Skin epidermis (tissue), 12 donors: ENCODE data around the gene TMCO1.
A peak's percentile ranks its signal among the peaks of the same experiment; 100 is the strongest.
"Not testable (repeated sequence)": the region's sequence is repeated elsewhere in the genome, so short reads cannot be mapped to it uniquely, and the experiment has no call there.

ENCODE experiments used
- H3K27ac ChIP-seq, 21 experiments: fragments of 200-600 bp; sonication (generic) in 11 of 21; one replicate each; pipeline ENCODE4 v1.5.0; 2020; ENCODE audit warnings: mild to moderate bottlenecking in 3 of 21, inconsistent platforms in 2 of 21, moderate library complexity in 2 of 21
- H3K4me3 ChIP-seq, 7 experiments: fragments of 200-600 bp; sonication (generic) in 2 of 7; one replicate each; pipeline ENCODE4 v1.5.0; 2020; ENCODE audit warnings: inconsistent platforms in 2 of 7, mild to moderate bottlenecking in 2 of 7, moderate library complexity in 1 of 7

The TMCO1 gene, protein sequence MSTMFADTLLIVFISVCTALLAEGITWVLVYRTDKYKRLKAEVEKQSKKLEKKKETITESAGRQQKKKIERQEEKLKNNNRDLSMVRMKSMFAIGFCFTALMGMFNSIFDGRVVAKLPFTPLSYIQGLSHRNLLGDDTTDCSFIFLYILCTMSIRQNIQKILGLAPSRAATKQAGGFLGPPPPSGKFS

DNA sequence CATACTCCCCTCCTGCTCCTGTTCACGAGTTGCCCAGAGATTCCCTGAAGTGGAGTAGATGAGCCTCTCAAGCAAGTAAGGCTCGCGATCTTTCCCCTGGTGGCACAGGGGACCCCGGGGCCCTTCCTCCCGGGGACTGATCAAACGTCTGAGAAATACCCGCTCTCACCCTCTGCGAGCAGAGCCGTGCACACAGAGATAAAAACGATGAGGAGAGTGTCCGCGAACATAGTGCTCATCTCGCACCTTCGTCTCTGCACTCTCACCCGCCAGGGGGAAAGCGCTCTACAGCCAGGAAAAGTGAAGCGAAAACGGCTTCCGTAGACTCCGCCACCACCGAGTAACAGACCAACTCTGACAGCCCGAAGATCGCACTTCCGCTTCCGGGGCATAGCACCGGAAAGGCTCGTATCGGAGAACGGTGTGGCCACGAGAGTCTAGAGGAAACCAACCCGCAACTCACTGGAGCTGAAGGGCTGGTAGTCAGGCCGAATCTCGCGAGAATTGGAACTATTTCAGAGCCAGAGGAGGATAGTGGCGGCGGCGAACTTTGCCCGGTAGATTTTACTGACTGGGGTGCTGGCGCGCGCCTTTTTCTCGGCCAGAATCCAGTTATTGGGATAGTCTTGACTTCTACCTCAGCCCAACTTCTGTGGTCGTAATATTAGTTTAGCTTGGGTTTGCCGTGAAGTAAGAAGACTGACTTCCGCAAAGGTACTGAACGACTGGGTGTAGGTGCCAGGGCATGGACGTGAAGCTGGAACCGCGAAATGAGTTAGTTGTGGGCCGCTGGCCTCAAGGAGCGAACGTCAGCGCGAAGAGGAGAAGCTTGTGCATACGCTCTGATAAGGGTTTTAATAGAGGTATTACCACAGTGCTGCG, at the start of gene TMCO1:
Gene TMCO1, minus strand, starts transcription at position 356 of the 882 bp plus-strand sequence. Its CDS starts 117 bp downstream, at position 239.
- H3K4me3 ChIP-seq: peak within 1 kb of the TSS; percentile 45 to 87 (median 79)

DNA sequence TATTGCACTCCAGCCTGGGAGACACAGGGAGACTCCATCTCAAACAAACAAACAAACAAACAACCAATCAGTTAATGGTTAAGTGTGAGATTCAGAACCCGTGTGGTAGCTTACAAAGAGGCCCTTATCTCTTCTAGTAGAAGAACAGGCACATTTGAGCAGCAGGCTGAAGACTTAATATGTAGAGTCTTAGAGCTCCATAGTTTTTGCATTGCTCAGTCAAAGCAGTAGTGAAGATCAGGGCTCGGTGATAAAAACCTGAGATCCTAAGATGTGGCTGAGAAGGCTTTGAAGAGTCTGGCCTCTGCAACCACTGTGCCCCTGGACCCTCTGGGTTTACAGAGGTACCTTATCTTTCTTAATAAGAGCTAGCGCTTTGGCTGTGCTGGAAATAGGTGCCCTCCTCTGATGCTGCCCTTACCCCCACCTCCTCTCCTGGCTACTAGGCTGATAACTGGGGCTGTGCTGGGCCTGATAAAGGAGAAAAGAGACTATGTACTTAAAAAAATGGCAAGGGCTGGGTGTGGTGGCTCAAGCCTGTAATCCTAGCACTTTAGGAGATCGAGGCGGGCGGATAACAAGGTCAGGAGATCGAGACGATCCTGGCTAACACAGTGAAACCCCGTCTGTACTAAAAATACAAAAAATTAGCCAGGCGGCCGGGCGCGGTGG, 48.3 kb upstream of the TMCO1 start:
- no peak overlapping the region for H3K27ac ChIP-seq

More for the DNA sequence above, at the start of gene TMCO1:
- H3K27ac ChIP-seq: peak within 1 kb of the TSS; percentile 14 to 97 (median 89)

DNA sequence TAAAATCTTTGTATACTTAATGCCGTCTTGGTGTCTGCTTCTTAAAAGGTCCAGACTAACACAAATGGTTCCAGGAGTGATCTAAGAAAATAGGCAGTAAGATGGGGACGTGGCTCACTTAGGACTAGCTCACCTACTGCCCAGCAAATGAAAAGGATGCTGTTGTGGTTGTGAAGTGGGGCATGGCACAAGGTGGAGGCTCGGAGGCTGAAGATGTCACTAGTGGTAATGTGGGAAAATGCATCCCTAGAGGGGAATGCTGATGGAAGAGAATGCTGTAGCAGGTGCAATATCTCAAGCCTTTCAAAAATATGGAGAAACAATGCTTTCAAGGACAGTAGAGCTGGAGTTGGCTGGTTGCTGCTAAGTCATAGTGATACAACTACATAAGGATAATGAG, 47.5 kb upstream of the TMCO1 start:
- H3K27ac ChIP-seq: no peak overlapping the region

More for the DNA sequence above, 48.3 kb upstream of the TMCO1 start:
- H3K4me3 ChIP-seq: no peak overlapping the region

DNA sequence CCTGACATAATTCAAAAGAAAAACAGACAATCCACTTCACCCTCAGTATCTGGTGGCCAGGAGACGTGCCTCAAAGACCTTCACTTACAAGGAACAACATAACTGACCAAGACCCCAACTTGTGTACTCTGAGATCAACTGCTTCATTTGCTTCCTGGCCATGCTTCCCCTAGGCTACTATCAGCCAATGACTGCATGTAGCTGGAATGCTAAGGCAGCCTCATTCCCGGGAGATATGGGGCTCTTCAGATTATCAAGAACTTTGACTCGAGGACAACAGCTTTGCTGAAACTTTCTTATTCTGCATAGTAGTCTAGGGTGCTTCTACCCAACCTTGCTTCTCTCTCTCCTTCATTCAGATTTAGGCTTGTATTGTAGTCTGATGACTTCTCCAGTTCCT, 47.1 kb upstream of the TMCO1 start:
- Histone ChIP-seq H3K27ac (no peak overlapping the region), H3K4me3 (no peak overlapping the region)

More for the DNA sequence above, 47.5 kb upstream of the TMCO1 start:
- no peak overlapping the region for H3K4me3 ChIP-seq

DNA sequence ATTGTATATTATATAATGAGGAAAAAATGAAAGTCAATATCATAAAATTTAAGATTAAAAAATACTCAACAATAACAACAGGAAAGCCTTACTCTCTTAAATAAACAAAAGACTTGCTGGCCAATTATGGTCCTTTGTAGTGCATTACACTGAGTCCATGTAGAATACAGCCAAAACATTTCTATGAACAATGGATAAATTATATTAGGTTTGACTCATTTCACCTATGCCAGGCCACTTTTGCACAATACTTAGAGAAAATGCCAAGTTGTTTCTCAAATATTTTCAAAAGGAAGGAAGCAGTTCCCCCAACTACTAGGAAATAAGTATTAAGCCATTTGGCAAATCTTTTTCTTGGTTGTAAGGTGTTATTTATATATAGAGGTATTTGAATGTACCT, 38.9 kb upstream of the TMCO1 start:
- H3K4me3 ChIP-seq: no peak overlapping the region
- H3K27ac ChIP-seq: no peak overlapping the region

DNA sequence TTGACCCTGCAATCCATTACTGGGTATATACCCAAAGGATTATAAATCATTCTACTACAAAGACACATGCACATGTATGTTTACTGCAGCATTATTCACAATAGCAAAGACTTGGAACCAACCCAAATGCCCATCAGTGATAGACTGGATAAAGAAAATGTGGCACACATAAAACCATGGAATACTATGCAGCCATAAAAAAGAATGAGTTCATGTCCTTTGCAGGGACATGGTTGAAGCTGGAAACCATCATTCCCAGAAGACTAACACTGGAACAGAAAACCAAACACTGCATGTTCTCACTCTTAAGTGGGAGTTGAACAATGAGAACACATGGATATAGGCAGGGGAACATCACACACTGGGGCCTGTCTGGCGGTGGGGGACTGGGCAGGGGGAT, 35.8 kb upstream of the TMCO1 start:
- not testable (repeated sequence) for H3K4me3 ChIP-seq, H3K27ac ChIP-seq

DNA sequence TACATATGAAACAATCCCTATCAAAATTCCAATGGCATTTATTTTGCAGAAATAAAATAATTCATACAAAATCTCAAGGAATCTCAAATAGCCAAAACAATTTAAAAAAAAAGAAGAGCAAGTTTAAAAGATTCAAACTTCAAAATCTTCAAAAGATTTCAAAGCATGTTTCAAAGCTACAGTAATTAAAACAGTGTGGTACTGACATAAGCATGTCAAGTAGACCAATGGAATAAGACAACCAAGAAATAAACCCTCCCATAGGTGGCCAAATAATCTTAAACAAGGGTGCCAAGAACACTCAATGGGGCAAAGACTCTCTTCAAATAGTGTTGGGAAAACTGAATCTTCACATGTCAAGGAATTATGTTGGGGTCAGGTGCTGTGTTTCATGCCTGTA, 30.7 kb upstream of the TMCO1 start:
- Histone ChIP-seq H3K27ac (no peak overlapping the region), H3K4me3 (no peak overlapping the region)

DNA sequence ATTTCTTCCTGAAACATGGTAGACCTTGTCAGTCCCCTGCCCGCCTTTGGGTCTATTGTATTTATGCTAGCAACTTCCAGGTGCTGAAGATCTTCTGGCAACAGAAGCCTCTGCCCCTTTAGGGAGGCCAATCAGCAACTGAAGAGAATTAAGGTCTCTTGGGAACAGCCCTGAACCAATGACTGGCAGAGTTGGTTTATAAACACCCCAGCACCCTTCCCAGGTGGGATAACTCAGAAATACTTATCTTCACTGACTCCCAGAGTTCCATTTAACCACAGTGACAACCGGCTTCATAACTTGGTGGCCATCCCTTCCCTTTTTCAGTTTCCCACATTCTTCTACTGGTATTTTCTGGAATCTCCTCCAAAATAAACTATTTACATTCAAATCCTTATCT, 27.2 kb upstream of the TMCO1 start:
- Histone ChIP-seq H3K27ac (no peak overlapping the region), H3K4me3 (no peak overlapping the region)

DNA sequence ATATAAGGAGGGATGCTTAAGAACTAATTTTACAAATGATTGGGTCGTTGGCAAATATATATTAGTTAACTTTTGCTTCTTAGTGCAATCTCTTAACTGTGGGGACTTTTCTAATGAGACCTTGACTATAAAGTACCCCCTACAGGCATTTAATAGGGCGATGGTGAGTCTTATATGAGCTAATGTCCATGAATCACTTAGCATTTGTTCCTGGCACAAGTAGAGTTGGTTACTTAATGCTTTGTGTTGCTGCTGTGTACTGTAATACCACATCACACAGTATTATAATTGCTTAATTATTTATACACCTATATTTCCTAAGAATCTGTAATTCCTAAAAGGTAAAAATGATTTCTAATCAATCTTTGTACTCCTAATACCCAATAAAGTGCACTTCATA, 25.3 kb upstream of the TMCO1 start:
- Histone ChIP-seq H3K4me3 (no peak overlapping the region), H3K27ac (no peak overlapping the region)

DNA sequence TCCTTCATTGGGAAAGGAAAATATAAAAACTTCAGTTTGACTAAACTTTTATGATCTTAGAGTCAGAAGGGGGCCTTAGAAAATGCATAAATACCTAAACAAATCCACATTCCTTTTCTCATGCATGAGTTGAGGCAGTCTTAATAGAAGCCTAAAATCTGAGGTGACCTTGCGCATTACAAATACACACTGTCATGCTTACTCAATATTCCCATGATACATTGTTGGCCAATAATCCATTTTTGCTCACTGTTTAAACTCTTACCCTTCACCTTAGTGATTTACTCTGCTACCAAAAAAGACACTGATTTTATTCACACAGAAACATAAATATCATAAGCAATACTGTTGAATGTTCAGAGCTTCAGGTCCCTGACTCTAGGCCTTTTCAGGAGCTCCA, 19.1 kb upstream of the TMCO1 start:
- no peak overlapping the region for H3K4me3 ChIP-seq
- H3K27ac ChIP-seq: no peak overlapping the region

DNA sequence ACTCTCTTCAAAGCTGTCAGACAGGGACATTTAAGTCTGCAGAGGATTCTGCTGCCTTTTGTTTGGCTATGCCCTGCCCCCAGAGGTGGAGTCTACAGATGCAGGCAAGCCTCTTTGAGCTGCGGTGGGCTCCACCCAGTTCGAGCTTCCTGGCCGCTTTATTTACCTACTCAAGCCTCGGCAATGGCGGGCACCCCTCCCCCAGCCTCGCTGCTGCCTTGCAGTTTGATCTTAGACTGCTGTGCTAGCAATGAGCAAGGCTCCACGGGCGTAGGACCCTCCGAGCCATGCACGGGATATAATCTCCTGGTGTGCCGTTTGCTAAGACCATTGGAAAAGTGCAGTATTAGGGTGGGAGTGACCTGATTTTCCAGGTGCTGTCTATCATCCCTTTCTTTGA, 14.9 kb upstream of the TMCO1 start:
- not testable (repeated sequence) for H3K27ac ChIP-seq, H3K4me3 ChIP-seq

DNA sequence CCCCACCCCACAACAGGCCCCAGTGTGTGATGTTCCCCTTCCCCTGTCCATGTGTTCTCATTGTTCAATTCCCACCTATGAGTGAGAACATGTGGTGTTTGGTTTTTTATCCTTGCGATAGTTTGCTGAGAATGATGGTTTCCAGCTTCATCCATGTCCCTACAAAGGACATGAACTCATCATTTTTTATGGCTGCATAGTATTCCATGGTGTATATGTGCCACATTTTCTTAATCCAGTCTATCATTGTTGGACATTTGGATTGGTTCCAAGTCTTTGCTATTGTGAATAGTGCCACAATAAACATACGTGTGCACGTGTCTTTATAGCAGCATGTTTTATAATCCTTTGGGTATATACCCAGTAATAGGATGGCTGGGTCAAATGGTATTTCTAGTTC, 9.5 kb upstream of the TMCO1 start:
- not testable (repeated sequence) for H3K27ac ChIP-seq, H3K4me3 ChIP-seq

DNA sequence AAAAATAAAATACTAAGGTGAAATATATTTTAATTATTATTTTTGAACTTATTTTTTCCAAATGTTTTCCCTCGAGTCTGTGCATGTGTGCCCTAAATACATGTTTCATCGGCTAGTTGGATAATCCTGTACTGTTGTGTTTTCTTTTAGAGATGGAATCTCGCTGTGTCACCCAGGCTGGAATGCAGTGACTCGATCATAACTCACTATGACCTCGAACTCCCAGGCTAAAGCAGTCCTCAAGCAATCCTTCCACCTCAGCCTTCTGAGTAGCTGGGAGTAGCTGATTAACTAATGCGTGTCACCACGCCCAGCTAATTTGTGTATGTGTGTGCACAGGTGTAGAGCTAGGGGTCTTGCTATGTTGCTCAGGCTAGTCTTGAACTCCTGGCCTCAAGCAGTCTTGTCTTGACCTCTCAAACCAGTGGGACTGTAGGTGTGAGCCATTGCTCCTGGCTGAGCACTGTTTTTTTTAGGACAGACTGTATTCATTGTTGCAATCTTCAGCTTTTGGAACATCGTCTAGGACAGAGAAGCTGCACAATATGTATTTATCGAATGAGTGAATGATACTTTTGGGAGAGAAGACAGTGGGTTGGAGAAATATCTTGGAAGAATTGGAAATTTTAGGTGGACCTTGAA, 4.8 kb upstream of the TMCO1 start:
- H3K4me3 ChIP-seq: no peak overlapping the region
- H3K27ac ChIP-seq: peak overlapping the region in 1 of 21 experiments; percentile 20

DNA sequence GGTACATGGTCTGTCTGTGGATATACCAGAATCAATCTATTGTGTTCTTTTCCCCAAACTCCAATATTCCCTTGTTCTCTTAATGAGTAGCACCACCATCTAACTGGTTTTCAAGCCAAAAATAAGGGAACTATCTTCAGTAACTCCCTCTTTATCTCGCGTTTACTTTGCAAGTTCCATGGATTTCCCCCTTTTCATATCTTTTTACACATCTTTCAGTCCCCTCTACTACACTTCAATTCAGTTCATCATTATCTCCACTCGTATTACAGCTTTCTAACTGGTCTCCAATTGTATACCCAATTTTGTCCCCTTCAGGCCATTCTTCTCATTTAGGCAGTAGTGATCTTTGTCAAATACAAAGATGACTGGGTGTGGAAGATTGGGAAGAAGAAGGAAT, 4.1 kb upstream of the TMCO1 start:
- H3K4me3 ChIP-seq: no peak overlapping the region
- peak overlapping the region in 1 of 21 experiments; percentile 20 for H3K27ac ChIP-seq

DNA sequence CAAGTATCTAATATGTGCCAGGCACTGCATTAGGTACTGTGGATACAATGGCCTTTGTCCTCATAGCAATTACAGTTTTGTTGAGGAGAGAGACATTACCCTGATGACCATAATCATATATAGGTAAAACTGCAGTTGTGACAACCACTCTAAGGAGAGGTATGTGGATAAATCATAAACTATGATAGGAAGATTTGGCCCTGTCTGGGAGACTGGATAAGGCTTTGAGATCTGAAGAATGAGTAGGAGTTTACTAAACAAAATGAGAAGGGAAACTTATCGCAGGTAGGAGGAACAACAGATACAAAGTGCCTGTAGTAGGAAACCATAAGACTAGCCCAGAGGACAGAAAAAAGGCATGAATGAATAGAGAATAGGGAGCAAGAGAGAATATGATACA, 4.4 kb downstream of the TMCO1 start:
- no peak overlapping the region for H3K4me3 ChIP-seq
- no peak overlapping the region for H3K27ac ChIP-seq

DNA sequence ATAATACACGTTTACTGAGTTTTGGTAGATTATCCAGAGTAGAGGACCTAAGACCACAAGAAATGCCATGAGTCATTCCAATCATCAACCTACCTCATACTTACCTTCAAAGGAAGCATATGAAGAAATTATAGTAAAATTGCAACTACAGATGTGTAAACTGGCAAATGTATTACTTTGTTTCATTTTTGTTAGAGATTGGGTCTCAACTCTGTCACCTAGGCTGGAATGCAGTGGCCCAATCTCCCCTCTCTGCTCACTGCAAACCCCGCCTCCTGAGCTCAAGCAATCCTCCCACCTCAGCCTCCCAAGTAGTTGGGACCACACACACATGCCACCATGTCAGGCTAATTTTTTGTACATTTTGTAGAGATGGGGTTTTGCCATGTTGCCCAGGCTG, 5.2 kb downstream of the TMCO1 start:
- Histone ChIP-seq H3K4me3 (no peak overlapping the region), H3K27ac (no peak overlapping the region)

DNA sequence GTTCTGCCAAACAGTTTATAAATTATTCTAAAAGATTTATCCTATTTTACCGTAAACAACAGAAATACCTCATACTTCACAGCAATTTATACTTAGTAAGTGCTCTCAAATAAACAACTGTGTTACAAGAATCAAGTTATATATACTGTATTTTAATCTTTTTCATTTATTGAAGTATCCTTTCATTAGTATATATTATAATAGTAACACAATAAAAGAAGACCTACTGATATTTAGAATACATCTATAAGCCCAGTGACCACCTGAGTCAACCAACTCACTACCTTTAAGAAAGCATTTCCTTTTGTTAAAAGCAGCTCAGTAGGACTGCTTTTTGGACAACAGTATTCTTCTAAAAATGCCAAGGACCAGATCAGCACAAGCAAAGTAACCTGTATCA, 5.9 kb downstream of the TMCO1 start:
- no peak overlapping the region for H3K4me3 ChIP-seq

DNA sequence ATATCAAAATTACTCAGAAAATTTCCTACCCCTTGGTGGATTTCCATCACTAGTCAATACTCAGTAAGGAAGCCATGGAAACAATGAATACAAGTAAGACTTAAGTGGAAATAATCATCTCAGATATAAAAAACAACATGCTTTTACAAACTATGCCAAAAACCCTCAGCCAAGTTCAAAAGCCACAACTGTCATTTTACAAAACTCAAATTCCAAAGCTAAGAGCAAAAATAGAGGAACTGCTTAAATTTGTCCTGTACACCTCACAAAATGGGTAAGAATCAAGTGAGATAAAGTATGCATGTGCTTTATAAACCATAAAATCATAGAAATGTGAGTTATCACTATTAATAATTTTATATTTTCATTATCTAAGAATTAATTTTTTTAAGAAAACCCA, 9.6 kb downstream of the TMCO1 start:
- H3K27ac ChIP-seq: no peak overlapping the region
- H3K4me3 ChIP-seq: no peak overlapping the region

More for the DNA sequence above, 5.9 kb downstream of the TMCO1 start:
- no peak overlapping the region for H3K27ac ChIP-seq

DNA sequence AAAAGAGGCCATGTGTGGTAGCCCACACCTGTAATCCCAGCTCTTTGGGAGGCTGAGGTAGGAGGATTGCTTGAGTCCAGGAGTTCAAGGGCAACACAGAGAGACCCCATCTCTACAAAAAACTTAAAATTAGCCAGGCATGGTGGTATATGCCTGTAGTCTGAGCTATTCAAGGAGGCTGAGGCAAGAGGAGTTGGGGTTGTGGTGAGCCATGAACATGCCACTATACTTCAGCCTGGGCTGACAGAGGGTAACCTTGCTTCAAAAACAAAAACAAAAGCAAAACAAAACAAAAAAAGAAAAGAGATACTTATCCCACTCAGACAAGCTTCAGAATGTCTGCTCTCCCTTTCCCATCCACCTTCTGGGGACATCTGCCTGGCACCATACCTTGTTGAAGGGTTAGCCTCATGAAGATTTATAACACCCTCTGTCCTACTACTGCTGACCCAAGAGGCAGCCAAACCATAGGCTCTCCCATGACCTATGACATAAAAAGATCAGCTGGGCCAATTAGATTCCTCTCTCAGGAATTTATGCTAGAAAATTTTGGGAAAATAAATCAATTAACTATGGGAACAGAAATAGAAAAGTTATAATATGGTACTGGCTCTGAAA, 13.2 kb downstream of the TMCO1 start:
- no peak overlapping the region for H3K4me3 ChIP-seq
- H3K27ac ChIP-seq: no peak overlapping the region

DNA sequence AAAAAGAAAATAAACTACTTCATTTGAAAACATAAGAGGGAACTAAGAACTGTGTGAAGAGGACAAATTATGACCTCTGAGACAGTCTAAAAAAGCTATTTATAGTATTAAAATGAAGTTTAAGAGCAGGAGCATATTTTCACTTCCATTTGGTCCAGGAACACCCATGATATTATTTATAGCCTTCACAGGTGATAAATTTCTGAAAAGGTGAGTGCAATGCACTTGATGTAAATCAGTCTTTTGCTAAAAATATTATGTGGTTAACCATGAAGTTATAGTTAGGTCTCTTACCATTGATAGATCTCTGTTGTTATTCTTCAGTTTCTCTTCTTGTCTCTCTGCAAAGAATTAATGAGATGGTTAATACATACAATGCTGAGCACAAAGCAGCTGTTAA, 14.7 kb downstream of the TMCO1 start:
- H3K27ac ChIP-seq: no peak overlapping the region
- H3K4me3 ChIP-seq: no peak overlapping the region
